PC-9 (cell line): Measurements from ENCODE around the gene CPSF4. TPM values are rescaled to one million over a fixed set of nuclear protein-coding genes. Genes with fewer than 3 reads are reported as not detected.

Experiments
- Bru-seq: library from RNA; stranded (reverse); fragments of 400-500 nt; gene quantifications from one replicate; lab custom pipeline; 2021; lab: Mats Ljungman, UMichigan
- BruChase-seq, 2 experiments: library from RNA; stranded (reverse); fragments of 400-500 nt; gene quantifications; one replicate each; lab custom pipeline; 2021; lab: Mats Ljungman, UMichigan
- BruUV-seq: library from RNA; stranded (reverse); fragments of 400-500 nt; replicated peaks from 2 replicates; lab custom pipeline; 2021; lab: Mats Ljungman, UMichigan
- CTCF ChIA-PET: fragments of 300-600 bp; sonication (Branson Sonifier 250); formaldehyde crosslinking; loops from one replicate; lab custom pipeline; 2022; ENCODE audit warnings: antibody characterized with exemption; lab: Charles Lee
- POLR2A ChIA-PET: fragments of 300-600 bp; sonication (Branson Sonifier 250); formaldehyde crosslinking; loops from one replicate; lab custom pipeline; 2022; ENCODE audit warnings: antibody characterized with exemption; ENCODE audit not compliant: unreplicated experiment; lab: Charles Lee
- DNase-seq, 2 experiments: peaks; one replicate each; pipeline versions ENCODE4 v3.0.0 to v3.0.0-alpha.2; 2015 to 2022; ENCODE audit warnings: mixed read lengths in 1 of 2
- H2AFZ ChIP-seq: fragments of 200-600 bp; sonication (generic); 2 replicates; pipeline ENCODE4 v1.8.1; 2017; ENCODE audit warnings: antibody characterized with exemption
- H3F3A ChIP-seq: fragments of 200-600 bp; sonication (generic); 2 replicates; pipeline ENCODE4 v1.8.1; 2017; ENCODE audit warnings: antibody characterized with exemption, mild to moderate bottlenecking, low read depth; ENCODE audit not compliant: insufficient read depth
- H3K27ac ChIP-seq: fragments of 200-600 bp; sonication (generic); 2 replicates; pipeline ENCODE4 v1.6.1; 2016; ENCODE audit warnings: mixed run types
- H3K27me3 ChIP-seq: fragments of 200-600 bp; sonication (generic); 2 replicates; pipeline ENCODE4 v1.6.1; 2016; ENCODE audit warnings: low read depth, mixed run types; ENCODE audit not compliant: insufficient read depth
- H3K36me3 ChIP-seq: fragments of 200-600 bp; sonication (generic); 2 replicates; pipeline ENCODE4 v1.6.1; 2016; ENCODE audit warnings: low read depth, mixed run types
- H3K4me1 ChIP-seq: fragments of 200-600 bp; sonication (generic); replicated peaks from 2 replicates; pipeline ENCODE4 v1.6.1; 2016; ENCODE audit warnings: mixed run types; ENCODE audit not compliant: insufficient read depth
- H3K4me2 ChIP-seq: fragments of 200-600 bp; sonication (generic); 2 replicates; pipeline ENCODE4 v1.6.1; 2017; ENCODE audit warnings: mixed run types
- H3K4me3 ChIP-seq: fragments of 200-600 bp; sonication (generic); 2 replicates; pipeline ENCODE4 v1.6.1; 2016; ENCODE audit warnings: mixed run types
- H3K79me2 ChIP-seq: fragments of 200-600 bp; sonication (generic); 2 replicates; pipeline ENCODE4 v1.6.1; 2017; ENCODE audit warnings: low read depth, mixed run types
- H3K9me2 ChIP-seq: fragments of 200-600 bp; sonication (generic); 2 replicates; pipeline ENCODE4 v1.8.1; 2017; ENCODE audit warnings: mild to moderate bottlenecking; ENCODE audit not compliant: insufficient read depth
- H3K9me3 ChIP-seq: fragments of 200-600 bp; sonication (generic); 2 replicates; pipeline ENCODE4 v1.8.1; 2016; ENCODE audit warnings: low read depth; ENCODE audit not compliant: insufficient read depth
- H4K20me1 ChIP-seq: fragments of 200-600 bp; sonication (generic); 2 replicates; pipeline ENCODE4 v1.8.1; 2017; ENCODE audit not compliant: insufficient read depth
- EZH2 ChIP-seq: fragments of 200-600 bp; sonication (generic); IDR thresholded peaks from 2 replicates; pipeline ENCODE4 v1.8.0; 2017; ENCODE audit warnings: antibody characterized with exemption, low read depth
- intact Hi-C: fragments of 100-400 bp; cut with micrococcal nuclease; formaldehyde crosslinking; loops from one replicate; pipeline ENCODE4 v1.10.0; 2022; ENCODE audit not compliant: unreplicated experiment
- long read RNA-seq: library from polyadenylated mRNA; stranded (forward); transcript quantifications from one replicate; pipeline ENCODE4 v2.0.0, GENCODE V29; 2022
- total RNA-seq: library from RNA; stranded (reverse); gene quantifications from 2 replicates; pipeline ENCODE4 v1.2.3, GENCODE V29; 2021
- TF ChIP-seq, protein P1 (sequence below): fragments of 200-600 bp; sonication (generic); conservative IDR thresholded peaks from 2 replicates; pipeline ENCODE4 v1.6.1; 2017; ENCODE audit warnings: mixed run types, antibody characterized with exemption, mild to moderate bottlenecking, moderate library complexity

CPSF4 gene
- total RNA-seq (69.0 and 81.5 TPM in 2 replicates), Bru-seq, nascent RNA (percentile 83 among the genes with signal in this experiment), BruChase-seq, experiment 1, labeled RNA remaining after a 2-hour chase (percentile 89 among the genes with signal in this experiment), BruChase-seq, experiment 2, labeled RNA remaining after a 6-hour chase (percentile 85 among the genes with signal in this experiment)
- long read RNA-seq, transcript CPSF4-204 (8 exons, 1,738 nt), result major isoform, 54 of 111 reads
- long read RNA-seq, transcript CPSF4-201 (8 exons, 1,691 nt), result minor isoform, 13 of 111 reads
- long read RNA-seq, partial matches to known transcripts, result 8 of 111 reads
- long read RNA-seq, other reads (novel, unspliced or antisense), result 34 of 111 reads

DNA sequence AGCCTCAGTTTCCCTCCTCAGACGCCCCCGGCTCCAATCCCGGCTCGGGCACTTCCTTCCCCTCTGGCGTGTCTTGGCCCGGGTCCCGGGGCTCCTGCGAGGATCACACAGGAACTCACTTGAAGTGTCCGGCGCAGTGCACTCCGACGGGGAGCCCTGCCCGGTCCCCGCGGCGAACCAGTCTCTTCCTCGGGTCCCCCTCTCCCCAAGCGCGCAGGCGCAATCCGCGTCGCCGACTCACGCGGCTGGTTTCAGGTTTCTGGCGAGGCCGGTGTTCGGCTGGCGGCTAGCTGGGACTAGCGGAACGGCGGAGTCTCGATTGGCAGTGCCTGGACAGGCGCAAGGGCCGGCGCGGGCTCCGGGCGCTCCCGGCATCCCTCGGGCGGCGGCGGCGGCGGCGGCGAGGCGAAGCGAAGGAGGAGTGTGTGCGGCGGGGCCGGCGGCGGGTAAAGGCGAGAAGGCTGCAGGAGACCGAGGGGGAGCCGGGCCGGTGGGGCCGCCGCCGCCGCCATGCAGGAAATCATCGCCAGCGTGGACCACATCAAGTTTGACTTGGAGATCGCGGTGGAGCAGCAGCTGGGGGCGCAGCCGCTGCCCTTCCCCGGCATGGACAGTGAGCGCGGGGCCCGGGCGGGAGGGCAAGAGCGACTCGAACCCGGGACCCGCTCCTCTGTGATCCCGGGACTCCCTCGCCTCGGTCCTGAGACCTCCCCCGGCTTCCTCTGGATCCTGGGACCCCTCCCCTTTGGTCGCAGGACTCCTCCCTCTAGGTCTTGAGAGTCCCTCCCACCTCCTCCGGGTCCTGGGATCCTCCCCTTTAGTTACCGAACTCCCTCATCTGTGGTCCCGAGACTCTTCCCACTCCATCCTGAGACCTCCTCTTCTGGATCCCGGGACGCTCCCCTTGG lies at the start of gene CPSF4, which contains the start of gene PTCD1:
CPSF4 (plus strand) TSS at position 371 of the 908 bp plus-strand sequence; CDS start at position 511, 140 bp downstream.
PTCD1 (minus strand) TSS at position 226 of the 908 bp plus-strand sequence. CDS start 3,556 bp downstream, outside the sequence.
- H3K27ac ChIP-seq, result peak within 1 kb of the TSS; percentile 33; the same call in 1 of the 2 replicates
- BruUV-seq, result no TSS peak
- DNase-seq, result peak; percentile 88 to 98
- H3K9me2 ChIP-seq, result no peaks in the 10 kb centered on the region
- H3K36me3 ChIP-seq, result peaks cover 22% of the 10 kb centered on the region; the same call in 1 of the 2 replicates
- H3K4me1 ChIP-seq, result peaks cover 15% of the 10 kb centered on the region; the same call in 1 of the 2 replicates
- H3K9me3 ChIP-seq, result no peaks in the 10 kb centered on the region
- TF ChIP-seq, protein P1, sequence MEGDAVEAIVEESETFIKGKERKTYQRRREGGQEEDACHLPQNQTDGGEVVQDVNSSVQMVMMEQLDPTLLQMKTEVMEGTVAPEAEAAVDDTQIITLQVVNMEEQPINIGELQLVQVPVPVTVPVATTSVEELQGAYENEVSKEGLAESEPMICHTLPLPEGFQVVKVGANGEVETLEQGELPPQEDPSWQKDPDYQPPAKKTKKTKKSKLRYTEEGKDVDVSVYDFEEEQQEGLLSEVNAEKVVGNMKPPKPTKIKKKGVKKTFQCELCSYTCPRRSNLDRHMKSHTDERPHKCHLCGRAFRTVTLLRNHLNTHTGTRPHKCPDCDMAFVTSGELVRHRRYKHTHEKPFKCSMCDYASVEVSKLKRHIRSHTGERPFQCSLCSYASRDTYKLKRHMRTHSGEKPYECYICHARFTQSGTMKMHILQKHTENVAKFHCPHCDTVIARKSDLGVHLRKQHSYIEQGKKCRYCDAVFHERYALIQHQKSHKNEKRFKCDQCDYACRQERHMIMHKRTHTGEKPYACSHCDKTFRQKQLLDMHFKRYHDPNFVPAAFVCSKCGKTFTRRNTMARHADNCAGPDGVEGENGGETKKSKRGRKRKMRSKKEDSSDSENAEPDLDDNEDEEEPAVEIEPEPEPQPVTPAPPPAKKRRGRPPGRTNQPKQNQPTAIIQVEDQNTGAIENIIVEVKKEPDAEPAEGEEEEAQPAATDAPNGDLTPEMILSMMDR, result no peak
- TF ChIP-seq EZH2, result no peak
- intact Hi-C loops, result loop anchor here (2.0 kb wide), 1 partner anchor 30 kb away; the partner anchor contains the start of genes BUD31 and PDAP1
- CTCF ChIA-PET, result no interaction called here
- H3K79me2 ChIP-seq, result peaks cover 45% of the 10 kb centered on the region
- POLR2A ChIA-PET, result interaction anchor here (0.6 to 0.7 kb wide), 2 partner anchors 178 to 497 kb away, joined by 3 to 6 read pairs; no protein-coding TSS in a partner anchor
- peak within 1 kb of the TSS; percentile 96 for H2AFZ ChIP-seq
- H3K27me3 ChIP-seq, result no peaks in the 10 kb centered on the region
- peak within 1 kb of the TSS; percentile 85 for H3K4me2 ChIP-seq
- peak within 1 kb of the TSS; percentile 84 for H3K4me3 ChIP-seq
- peaks cover 15% of the 10 kb centered on the region for H4K20me1 ChIP-seq
- peaks cover 12% of the 10 kb centered on the region; the same call in 1 of the 2 replicates for H3F3A ChIP-seq

DNA sequence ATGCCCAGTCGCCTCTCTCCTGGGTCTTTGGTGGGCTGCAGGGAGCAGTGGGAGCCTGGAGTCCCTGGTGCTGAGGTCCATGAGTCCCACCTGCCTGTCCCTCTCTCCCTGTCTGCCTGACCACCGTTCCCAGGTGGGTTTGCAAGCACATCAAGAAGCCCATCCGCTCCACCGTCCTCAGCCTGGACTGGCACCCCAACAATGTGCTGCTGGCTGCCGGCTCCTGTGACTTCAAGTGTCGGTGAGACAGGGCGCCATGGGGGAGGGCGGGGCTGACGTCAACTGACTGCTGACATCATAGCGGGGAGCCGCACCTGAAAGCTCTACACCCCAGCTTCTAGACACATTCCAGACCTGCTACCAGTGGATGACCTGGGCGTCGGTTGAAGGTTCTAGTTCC lies 49.0 kb upstream of the CPSF4 start:
- intact Hi-C loops, result no loop called here
- no peak overlapping the region for H3K4me2 ChIP-seq
- peaks cover under 1% of the 10 kb centered on the region; the same call in 1 of the 2 replicates for H4K20me1 ChIP-seq
- no TSS peak for BruUV-seq
- H3K27ac ChIP-seq, result no peak overlapping the region
- no peaks in the 10 kb centered on the region for H3K79me2 ChIP-seq
- CTCF ChIA-PET, result no interaction called here
- no peak overlapping the region for H3K4me3 ChIP-seq
- no peak for DNase-seq
- H3K27me3 ChIP-seq, result no peaks in the 10 kb centered on the region
- no peaks in the 10 kb centered on the region; the same call in 1 of the 2 replicates for H3K36me3 ChIP-seq
- no peaks in the 10 kb centered on the region for H3K9me2 ChIP-seq
- no peak for TF ChIP-seq EZH2
- TF ChIP-seq, protein P1, result no peak
- no peaks in the 10 kb centered on the region for H3K4me1 ChIP-seq
- H3K9me3 ChIP-seq, result no peaks in the 10 kb centered on the region
- no peak overlapping the region for H2AFZ ChIP-seq
- POLR2A ChIA-PET, result no interaction called here
- H3F3A ChIP-seq, result peaks cover 18% of the 10 kb centered on the region
